Tongue (tissue), 2 donors: Measurements from ENCODE around the gene SCN1A. TPM values are rescaled to one million over a fixed set of nuclear protein-coding genes. Genes with fewer than 3 reads are reported as not detected.
"Not testable (repeated sequence)": the region's sequence is repeated elsewhere in the genome, so short reads cannot be mapped to it uniquely, and the experiment has no call there.

ENCODE experiments used
- DNase-seq: peaks from one replicate; pipeline ENCODE4 v3.0.0-alpha.2; 2015
- total RNA-seq: library from RNA; depleted of rRNA; stranded (reverse); fragments of >200 nt; gene quantifications from one replicate; pipeline ENCODE4 v1.2.3, GENCODE V29; 2014

Gene SCN1A
- total RNA-seq: 0.10 TPM

DNA sequence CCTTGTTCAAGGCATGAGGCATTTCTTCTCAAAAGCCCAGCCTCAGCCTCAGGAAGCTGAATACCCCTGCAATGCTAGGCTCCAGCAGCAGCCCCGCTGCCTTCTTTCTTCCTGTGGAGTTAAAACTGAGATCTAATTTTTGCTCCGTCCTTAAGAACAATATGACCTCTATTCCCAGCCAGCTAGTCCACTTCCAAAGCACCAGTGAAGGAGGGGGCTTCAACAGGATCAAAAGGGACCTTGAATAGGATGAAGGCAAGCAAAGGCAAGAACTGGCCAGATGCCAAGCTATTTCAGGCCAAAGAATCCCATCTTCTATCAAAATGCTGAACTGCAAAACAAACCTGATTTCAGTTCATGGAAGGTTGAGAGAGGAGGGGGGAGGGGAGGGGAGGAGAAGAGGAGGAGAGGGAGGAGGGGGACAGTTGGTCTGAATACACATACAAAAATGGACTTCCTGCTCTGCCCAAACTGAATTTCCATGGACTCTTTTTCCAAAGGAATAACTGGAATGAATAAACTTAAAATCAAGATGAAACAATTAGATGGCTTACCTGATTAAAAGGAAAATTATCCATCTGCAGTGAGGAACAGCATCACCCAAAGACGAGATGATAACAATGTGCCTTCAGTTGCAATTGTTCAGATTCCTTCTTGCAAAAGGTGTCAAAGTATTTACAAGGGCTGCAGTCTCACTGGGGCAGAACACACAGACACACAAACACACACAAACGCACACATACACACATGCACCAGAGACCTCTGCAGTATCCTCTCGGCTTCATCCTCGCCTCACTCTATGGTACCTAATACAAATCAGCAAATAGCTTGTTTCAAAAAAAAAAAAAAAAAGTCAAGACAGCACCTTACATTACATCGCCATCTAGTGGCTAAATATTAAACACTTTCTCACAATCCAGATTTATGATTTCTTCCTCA lies at the start of gene SCN1A:
Gene SCN1A (minus strand): TSS at position 804 of the 939 bp plus-strand sequence. CDS start 54,399 bp downstream, outside the sequence.
- DNase-seq: peak; percentile 64

DNA sequence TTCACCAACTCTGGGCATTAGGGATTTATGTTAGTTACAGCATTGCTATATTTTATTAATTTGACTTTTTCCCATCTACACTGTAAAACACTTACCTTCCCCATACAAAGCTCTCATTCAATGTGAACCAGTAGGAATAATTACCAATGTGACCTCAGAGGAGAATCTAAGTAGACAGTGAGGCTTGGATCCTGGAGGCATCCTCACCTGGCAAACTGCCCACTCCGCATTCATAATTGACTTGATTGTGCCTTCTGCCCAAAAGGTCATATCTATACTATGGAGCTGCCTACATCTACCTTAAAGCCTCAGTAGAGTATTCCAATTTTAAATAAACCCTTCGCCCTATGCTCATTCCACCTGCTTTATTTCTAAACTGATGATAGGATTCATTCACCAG lies 45.4 kb upstream of the SCN1A start:
- DNase-seq: no peak

DNA sequence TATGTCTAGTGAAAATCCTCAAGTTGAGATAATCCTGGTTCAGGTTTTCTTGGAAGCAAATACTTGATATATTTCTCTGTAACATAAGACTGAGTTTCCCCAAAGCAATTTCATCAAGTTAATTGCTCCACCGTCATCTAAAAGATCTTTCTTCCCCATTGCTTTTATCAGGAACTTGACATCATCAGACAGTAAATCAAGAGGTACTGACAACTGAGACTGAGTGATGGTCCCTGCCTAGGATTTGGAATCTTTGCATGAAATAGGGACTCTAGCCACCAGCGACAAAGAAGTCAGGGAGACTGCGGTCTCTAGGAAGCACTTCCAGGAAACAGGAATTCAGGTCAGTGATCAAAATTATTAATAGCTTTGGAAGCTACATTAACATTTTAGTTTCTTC lies 43.4 kb upstream of the SCN1A start:
- DNase-seq: no peak

DNA sequence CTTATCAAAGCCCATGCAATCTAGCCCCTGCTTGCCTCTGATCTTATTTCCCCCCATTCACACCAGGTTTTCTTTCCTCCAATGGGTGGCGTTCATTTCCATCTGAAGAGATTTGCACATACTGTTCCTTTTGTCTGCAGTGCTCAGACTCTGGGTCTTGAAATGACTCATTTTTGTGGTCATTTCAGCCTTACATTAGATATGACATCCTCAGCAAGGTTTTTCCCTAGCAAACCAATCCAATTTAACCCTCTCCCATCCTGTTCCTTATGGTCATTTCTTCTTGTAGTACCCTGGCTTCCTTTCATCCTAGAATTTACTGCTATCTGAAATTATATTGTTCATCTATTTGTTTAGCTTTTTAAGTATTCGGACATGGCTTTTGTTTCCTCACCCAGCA lies 42.5 kb upstream of the SCN1A start:
- no peak for DNase-seq

- DNase-seq: peak; percentile 22
Observed at GRCh38 chr2:166167449-166167848, 39.6 kb upstream of the SCN1A start.

DNA sequence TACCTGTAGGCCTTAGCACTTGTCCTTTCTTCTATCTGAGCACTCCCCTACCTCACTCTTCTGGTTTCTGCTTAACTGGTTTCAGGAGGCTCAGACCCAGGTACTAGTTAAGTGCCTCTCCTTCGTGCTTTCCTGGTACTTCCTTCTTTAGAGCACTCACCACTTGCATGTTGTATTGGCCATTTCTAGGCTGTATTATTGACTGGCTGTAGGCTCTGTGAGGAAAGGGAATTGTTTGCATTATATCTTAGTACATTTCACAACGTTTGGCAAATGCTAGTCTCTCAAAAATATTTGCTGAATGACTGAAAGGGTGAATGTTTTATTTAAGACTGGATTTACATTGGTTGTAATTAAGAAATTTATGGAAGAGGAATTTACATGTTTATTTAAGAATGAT lies 36.0 kb upstream of the SCN1A start:
- DNase-seq: no peak

DNA sequence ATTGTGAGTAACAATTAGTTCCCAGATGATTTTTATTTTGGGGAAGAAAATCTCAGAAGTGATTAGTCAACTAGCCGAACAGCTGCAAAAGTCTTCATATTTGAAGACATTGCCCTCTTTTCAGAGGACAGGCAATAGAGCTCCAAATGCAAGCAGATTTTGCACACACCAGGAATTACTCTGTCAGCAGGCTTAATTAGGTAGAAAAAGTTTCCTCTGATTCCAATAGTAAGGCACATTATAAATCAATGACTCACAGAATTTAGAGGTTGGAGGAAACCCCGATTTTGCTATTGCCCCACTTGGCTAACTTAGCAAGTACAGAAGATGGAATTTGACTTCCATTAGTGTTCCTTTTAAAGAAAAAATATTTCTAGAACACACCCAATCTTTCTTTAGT lies 30.7 kb upstream of the SCN1A start:
- no peak for DNase-seq

GRCh38 chr2:166157578-166157977 lies 29.8 kb upstream of the SCN1A start:
- no peak for DNase-seq

DNA sequence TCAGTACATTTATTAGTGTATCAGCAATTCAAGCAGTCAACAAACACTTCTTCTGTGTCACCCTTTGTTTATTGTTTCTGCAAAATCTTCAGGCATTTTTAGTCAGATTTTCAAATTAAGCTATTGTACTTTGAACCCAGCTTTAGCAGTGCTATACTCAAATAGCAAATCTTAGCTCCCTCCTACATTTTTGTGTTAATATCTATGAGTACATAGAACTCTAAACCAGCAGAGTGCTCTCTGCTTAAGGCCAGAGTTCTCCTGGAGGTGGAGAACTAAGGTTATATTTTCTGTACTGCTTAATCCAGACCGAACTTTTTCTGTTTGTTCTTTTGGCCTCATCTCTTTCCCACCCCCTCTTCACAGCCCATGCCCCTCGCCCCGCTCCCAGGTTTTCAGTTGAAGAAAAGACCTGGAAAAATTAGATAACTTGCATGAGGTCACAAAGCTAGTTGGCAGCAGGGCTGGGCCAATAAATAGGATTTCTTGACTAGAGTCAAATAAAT lies 29.2 kb upstream of the SCN1A start:
- no peak for DNase-seq

- no peak for DNase-seq
Observed at GRCh38 chr2:166155589-166155988, 27.8 kb upstream of the SCN1A start.

DNA sequence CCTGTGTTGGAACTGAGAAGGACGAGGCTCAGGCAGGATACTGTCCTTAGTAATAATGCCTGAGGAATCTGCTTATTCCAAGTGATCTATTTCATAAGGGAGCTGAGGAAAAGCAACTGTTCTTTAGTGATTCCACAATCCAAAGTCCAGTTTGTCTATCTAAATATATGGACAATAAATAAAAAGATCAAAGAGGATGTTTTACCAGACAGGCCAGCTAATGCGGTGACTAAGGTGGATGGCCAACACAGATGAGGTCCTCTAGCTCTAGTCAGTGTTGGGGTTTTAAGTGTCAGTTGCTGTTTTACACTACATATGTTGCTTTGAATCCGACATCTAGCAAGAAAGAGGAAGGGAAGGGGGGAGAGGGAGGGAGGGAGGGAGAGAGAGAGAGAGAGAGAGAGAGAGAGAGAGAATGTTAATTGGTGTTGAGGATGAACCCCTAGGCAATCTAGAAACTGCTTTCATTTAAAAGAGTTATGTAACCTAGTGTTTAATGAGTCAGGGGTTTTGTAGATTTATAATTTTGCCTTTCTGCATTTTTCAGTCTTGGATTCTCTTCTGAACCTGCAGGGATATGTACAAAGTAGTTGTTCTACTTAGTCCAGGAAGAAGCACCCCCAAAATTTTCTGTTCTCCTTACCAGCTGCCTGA lies 27.0 kb upstream of the SCN1A start:
- DNase-seq: no peak

GRCh38 chr2:166152064-166152463 lies 24.2 kb upstream of the SCN1A start:
- DNase-seq: no peak

- no peak for DNase-seq
Observed at GRCh38 chr2:166148500-166149400, 20.9 kb upstream of the SCN1A start.

DNA sequence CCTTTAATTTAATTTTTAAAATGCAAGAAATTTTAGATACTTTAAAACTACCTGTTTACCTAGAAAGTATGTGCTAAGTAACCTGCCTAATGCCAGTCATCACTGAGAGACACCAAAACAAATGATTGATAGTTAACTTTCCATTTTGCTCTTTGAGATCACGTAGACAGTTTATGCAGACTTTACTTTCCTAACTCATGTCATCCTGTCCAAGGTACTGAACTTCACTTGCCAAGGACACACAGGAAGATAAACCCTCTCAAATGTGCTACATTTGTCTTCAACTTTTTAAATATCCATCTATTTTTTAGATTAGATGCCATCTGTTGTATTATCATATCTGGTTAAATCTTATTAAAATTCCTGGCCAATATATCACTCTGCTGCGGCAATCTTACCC lies 20.1 kb upstream of the SCN1A start:
- DNase-seq: no peak

- DNase-seq: no peak
Observed at GRCh38 chr2:166144071-166144470, 16.3 kb upstream of the SCN1A start.

- DNase-seq: no peak
Observed at GRCh38 chr2:166140932-166141331, 13.1 kb upstream of the SCN1A start.

DNA sequence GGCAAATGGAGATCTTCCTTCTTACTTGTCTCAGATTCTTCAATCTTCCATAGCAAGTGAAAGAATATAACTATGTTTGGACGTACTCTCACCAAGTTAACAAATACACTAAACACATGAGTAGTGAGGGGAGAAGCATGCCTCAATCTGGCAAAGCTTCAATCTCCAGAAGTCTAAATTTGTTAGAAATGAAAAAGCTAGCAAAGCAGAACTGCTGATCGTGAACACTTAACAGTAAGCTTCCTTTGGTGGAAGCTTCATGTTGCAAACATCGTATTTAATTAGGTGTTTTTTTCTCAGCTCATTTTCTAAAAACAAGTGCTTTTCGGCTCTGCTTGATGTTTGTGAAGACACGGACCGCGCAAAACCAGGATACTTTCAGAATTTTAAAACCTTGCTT lies 12.7 kb upstream of the SCN1A start:
- DNase-seq: no peak

DNA sequence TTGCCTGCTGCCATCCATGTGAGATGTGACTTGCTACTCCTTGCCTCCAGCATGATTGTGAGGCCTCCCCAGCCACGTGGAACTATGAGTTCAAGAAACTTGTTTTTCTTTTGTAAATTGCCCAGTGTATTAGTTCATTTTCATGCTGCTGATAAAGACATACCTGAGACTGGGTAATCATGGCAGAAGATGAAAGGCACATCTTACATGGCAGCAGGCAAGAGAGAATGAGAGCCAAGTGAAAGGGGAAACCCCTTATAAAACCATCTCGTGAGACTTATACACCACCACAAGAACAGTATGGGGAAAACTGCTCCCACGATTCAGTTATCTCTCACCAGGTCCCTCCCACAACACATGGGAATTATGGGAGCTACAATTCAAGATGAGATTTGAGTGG lies 11.7 kb upstream of the SCN1A start:
- not testable (repeated sequence) for DNase-seq

DNA sequence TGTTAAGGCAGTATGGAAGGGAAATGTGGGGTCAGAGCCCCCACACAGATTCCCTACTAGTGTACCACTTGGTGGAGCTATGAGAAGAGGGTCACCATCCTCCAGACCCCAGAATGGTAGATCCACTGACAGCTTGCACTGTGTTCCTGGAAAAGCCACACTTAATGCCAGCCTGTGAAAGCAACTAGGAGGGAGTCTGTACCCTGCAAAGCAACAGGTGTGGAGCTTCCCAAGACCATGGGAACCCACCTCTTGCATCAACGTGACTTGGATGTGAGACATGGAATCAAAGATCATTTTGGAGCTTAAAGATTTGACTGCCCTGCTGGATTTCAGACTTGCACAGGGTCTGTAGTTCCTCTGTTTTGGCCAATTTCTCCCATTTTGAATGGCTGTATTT lies 10.8 kb upstream of the SCN1A start:
- DNase-seq: no peak

DNA sequence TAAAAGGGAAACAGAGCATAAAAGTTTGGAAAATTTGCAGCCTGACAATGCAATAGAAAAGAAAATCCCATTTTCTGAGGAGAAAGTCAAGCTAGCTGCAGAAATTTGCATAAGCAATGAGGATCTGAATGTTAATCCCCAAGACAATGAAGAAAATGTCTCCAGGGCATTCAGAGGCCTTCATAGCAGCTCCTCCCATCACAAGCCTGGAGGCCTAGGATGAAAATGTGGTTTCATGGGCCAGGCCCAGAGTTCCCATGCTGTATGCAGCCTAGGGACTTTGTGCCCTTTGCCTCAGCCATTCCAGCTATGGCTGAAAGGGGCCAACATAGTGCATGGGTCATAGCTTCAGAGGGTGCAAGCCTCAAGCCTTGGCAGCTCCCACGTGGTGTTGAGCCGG lies 10.3 kb upstream of the SCN1A start:
- no peak for DNase-seq

- DNase-seq: no peak
Observed at GRCh38 chr2:166137331-166137730, 9.5 kb upstream of the SCN1A start.

- DNase-seq: no peak
Observed at GRCh38 chr2:166135849-166136258, 8.0 kb upstream of the SCN1A start.
